OCI-LY7 (cell line): ENCODE data around the gene TCF12. TPM values are rescaled to one million over a fixed set of nuclear protein-coding genes. Genes with fewer than 3 reads are reported as not detected.

Experiments
- BruUV-seq: library from RNA; stranded (reverse); fragments of 400-500 nt; replicated peaks from 2 replicates; lab custom pipeline; 2021; lab: Mats Ljungman, UMichigan
- CTCF ChIA-PET: fragments of 300-600 bp; sonication (Branson Sonifier 250); formaldehyde crosslinking; loops from one replicate; lab custom pipeline; 2022; ENCODE audit warnings: antibody characterized with exemption; ENCODE audit not compliant: unreplicated experiment; lab: Charles Lee
- POLR2A ChIA-PET: fragments of 300-600 bp; sonication (Branson Sonifier 250); formaldehyde crosslinking; loops from one replicate; lab custom pipeline; 2022; ENCODE audit warnings: antibody characterized with exemption; lab: Charles Lee
- DNase-seq: peaks from one replicate; pipeline ENCODE4 v3.0.0-alpha.2; 2015; ENCODE audit warnings: low spot score
- H2AFZ ChIP-seq: fragments of 200-600 bp; sonication (generic), shearing (Covaris generic); 2 replicates; pipeline ENCODE4 v1.6.1; 2014; ENCODE audit warnings: mild to moderate bottlenecking, antibody characterized with exemption, low read length, moderate library complexity
- H3K27ac ChIP-seq: fragments of 200-600 bp; sonication (generic); 2 replicates; pipeline ENCODE4 v1.5.1; 2014; ENCODE audit warnings: mixed run types, low read depth, mild to moderate bottlenecking, moderate library complexity, low read length, inconsistent platforms; ENCODE audit not compliant: poor library complexity, severe bottlenecking
- H3K36me3 ChIP-seq: fragments of 200-600 bp; sonication (generic); 2 replicates; pipeline ENCODE4 v1.6.1; 2014; ENCODE audit warnings: mild to moderate bottlenecking, antibody characterized with exemption, low read length, moderate library complexity, mixed read lengths; ENCODE audit not compliant: insufficient read depth
- H3K4me1 ChIP-seq: fragments of 200-600 bp; sonication (generic); 2 replicates; pipeline ENCODE4 v1.5.1; 2014; ENCODE audit warnings: mild to moderate bottlenecking, low read length; ENCODE audit not compliant: insufficient read depth, poor library complexity, severe bottlenecking
- H3K4me2 ChIP-seq: fragments of 200-600 bp; sonication (generic); 2 replicates; pipeline ENCODE4 v1.6.1; 2014; ENCODE audit warnings: mild to moderate bottlenecking, low read length
- H3K4me3 ChIP-seq: fragments of 200-600 bp; sonication (generic); 2 replicates; pipeline ENCODE4 v1.5.1; 2014; ENCODE audit warnings: mild to moderate bottlenecking, low read depth, low read length; ENCODE audit not compliant: poor library complexity, severe bottlenecking
- H3K79me2 ChIP-seq: fragments of 200-600 bp; sonication (generic); 2 replicates; pipeline ENCODE4 v1.6.1; 2016; ENCODE audit warnings: low read depth, mild to moderate bottlenecking, low read length, moderate library complexity, mixed read lengths; ENCODE audit not compliant: insufficient read depth
- H3K9me2 ChIP-seq: fragments of 200-600 bp; sonication (generic); 2 replicates; pipeline ENCODE4 v1.6.1; 2016; ENCODE audit warnings: mild to moderate bottlenecking, low read length, mixed read lengths; ENCODE audit not compliant: insufficient read depth
- H3K9me3 ChIP-seq: fragments of 200-600 bp; sonication (generic); 2 replicates; pipeline ENCODE4 v1.6.1; 2014; ENCODE audit warnings: mild to moderate bottlenecking, mixed run types, low read length, mixed read lengths
- H4K20me1 ChIP-seq: fragments of 200-600 bp; sonication (generic); 2 replicates; pipeline ENCODE4 v1.6.1; 2014; ENCODE audit warnings: mild to moderate bottlenecking, antibody characterized with exemption, low read length, moderate library complexity, mixed read lengths; ENCODE audit not compliant: insufficient read depth
- EZH2phosphoT487 ChIP-seq: fragments of 200-600 bp; sonication (generic); IDR thresholded peaks from 2 replicates; pipeline ENCODE4 v1.6.1; 2018; ENCODE audit warnings: low read depth, borderline replicate concordance, mild to moderate bottlenecking, mixed run types, antibody characterized with exemption, low read length, moderate library complexity, mixed read lengths
- intact Hi-C: fragments of 100-400 bp; cut with micrococcal nuclease; formaldehyde crosslinking; loops from one replicate; pipeline ENCODE4 v1.10.0; 2022; ENCODE audit not compliant: unreplicated experiment
- total RNA-seq, 2 experiments: library from RNA; depleted of rRNA in 1 of 2; stranded (reverse); fragments of >200 nt in 1 of 2; shearing (Covaris generic) in 1 of 2; gene quantifications; 2 replicates each; pipeline ENCODE4 v1.2.3, GENCODE V29; 2014 to 2022
- TF ChIP-seq, protein P1 (sequence below): fragments of 200-600 bp; sonication (generic); conservative IDR thresholded peaks from 2 replicates; pipeline ENCODE4 v1.5.1; 2014; ENCODE audit warnings: mild to moderate bottlenecking, antibody characterized with exemption, low read length, moderate library complexity, mixed read lengths

TCF12 gene
- total RNA-seq, 2 experiments from 2014 or later = 51.6 to 139 TPM

DNA sequence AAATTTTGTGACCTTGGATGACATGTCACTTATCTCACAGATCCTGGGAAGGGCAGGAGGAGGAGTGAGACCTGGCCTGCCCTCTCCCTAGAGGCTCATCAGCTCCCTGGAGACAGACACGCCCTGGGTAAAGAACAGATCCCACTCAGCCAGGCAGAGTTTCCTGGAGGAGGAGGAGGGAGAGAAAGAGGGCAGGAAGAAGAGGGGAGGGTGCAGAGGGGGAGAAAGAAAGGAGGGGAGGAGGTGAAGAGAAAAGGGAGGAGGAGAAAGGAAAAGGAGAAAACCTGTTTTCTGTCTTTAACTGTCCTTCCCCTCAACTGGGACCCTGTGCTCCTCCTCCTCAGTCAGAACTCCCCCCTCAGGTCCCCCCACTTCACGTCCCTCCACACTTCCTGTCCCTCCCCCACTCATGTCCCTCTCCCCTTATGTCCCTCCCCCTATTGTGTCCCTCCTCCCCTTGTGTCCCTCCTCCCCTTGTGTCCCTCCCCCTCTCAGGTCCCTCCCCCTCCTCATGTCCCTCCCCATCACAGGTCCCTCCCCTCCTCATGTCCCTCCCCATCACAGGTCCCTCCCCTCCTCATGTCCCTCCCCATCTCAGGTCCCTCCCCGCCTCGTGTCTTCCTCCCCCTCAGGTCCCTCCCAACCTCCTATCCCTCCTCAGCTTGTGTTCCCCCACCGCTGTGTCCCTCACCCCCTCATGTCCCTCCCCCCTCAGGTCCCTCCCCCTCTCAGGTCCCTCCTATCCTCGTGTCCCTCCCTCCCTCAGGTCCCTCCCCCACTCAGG, 405.6 kb downstream of the TCF12 start:
- H3K79me2 ChIP-seq = no peaks in the 10 kb centered on the region
- H3K36me3 ChIP-seq = no peaks in the 10 kb centered on the region
- peak overlapping the region; percentile 33 for H3K4me2 ChIP-seq
- peak overlapping the region; percentile 39; the same call in 1 of the 2 replicates for H2AFZ ChIP-seq
- H3K4me3 ChIP-seq = no peak overlapping the region
- intact Hi-C loops = no loop called here
- no peaks in the 10 kb centered on the region for H3K9me2 ChIP-seq
- no peaks in the 10 kb centered on the region for H3K9me3 ChIP-seq
- TF ChIP-seq EZH2phosphoT487 = no peak
- TF ChIP-seq, protein P1, sequence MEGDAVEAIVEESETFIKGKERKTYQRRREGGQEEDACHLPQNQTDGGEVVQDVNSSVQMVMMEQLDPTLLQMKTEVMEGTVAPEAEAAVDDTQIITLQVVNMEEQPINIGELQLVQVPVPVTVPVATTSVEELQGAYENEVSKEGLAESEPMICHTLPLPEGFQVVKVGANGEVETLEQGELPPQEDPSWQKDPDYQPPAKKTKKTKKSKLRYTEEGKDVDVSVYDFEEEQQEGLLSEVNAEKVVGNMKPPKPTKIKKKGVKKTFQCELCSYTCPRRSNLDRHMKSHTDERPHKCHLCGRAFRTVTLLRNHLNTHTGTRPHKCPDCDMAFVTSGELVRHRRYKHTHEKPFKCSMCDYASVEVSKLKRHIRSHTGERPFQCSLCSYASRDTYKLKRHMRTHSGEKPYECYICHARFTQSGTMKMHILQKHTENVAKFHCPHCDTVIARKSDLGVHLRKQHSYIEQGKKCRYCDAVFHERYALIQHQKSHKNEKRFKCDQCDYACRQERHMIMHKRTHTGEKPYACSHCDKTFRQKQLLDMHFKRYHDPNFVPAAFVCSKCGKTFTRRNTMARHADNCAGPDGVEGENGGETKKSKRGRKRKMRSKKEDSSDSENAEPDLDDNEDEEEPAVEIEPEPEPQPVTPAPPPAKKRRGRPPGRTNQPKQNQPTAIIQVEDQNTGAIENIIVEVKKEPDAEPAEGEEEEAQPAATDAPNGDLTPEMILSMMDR = no peak
- no peaks in the 10 kb centered on the region for H4K20me1 ChIP-seq
- CTCF ChIA-PET = no interaction called here
- peak; percentile 66 for DNase-seq
- BruUV-seq = no TSS peak
- H3K27ac ChIP-seq = no peak overlapping the region
- POLR2A ChIA-PET = interaction anchor here (0.7 kb wide), 3 partner anchors 11 to 1596 kb away, joined by 3 to 4 read pairs (median 4); no protein-coding TSS in a partner anchor
- H3K4me1 ChIP-seq = peaks cover 28% of the 10 kb centered on the region

DNA sequence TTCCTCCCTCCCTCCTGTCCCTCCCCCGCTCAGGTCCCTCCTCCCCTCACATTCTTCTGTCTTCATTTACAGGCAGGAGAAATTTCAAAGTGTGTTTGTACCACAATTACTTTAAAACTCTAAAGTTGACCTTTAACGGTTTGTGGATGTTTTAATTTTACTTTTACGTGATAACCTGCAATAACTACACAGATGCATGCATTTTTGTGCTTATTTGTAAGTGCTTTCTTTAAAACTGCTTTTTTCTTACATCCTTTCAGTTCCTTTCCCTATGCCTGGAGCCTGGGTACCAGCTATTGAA, 406.1 kb downstream of the TCF12 start:
- intact Hi-C loops = no loop called here
- POLR2A ChIA-PET = interaction anchor here (0.7 kb wide), 3 partner anchors 11 to 1596 kb away, joined by 3 to 4 read pairs (median 4); no protein-coding TSS in a partner anchor
- Histone ChIP-seq H2AFZ (no peak overlapping the region), H3K4me1 (peaks cover 28% of the 10 kb centered on the region), H3K79me2 (no peaks in the 10 kb centered on the region), H3K9me3 (no peaks in the 10 kb centered on the region), H3K4me3 (no peak overlapping the region), H3K27ac (no peak overlapping the region), H3K36me3 (no peaks in the 10 kb centered on the region), H3K9me2 (no peaks in the 10 kb centered on the region), H4K20me1 (no peaks in the 10 kb centered on the region), H3K4me2 (no peak overlapping the region; the same call in 1 of the 2 replicates)
- no TSS peak for BruUV-seq
- CTCF ChIA-PET = no interaction called here
- no peak for DNase-seq
- TF ChIP-seq EZH2phosphoT487 = no peak
- TF ChIP-seq, protein P1 = no peak
